NK-92 treated with Interleukin-12 subunit alpha and Interleukin-12 subunit beta, amount 100 ng/mL, for 24 hours (cell line): ENCODE measurements around the gene RPS8.
"Not testable (repeated sequence)": the region's sequence is repeated elsewhere in the genome, so short reads cannot be mapped to it uniquely, and the experiment has no call there.

Source experiments
- DNase-seq: peaks from one replicate; lab custom pipeline; 2025; lab: John Stamatoyannopoulos, UW

Gene RPS8

DNA sequence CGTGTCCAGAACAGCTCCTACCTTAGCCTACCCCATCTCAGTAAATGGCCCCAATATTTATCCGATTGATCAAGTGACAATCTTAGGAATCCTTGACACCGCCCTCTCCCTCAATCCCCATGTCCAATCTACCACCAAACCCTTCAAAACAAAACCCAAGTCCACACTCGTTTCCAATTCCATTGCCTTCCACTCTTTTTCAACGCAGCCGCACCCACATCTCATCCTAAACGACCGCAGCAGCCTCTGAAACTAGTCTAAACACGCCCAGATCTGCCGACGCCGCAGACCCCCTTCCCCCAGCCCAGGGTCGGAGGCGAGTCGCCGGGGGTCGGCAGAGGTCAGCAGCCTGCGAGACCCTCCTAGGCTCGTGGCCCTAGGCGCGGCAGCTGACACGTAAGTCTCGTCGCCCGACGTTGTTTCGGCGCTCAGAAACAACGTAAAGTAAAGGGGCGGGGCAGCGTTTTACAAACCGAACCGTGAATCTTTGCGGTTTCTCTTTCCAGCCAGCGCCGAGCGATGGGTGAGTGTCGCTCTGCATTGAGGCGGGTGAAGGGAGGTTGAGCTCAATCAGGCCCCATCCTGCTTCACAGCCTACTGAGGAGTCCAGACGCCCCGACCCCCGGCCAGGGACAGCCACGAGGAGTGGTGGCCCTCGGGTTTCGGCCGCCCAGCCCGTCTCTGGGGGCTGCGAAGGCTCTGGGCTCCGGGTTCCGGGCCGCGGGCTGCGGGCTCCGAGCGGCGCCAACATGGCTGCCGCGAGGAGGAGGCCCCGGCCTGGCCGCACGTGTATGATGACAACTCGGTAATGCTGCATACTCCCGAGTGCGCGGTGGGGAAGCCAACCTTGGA is at the start of gene RPS8:
Gene RPS8 (plus strand): TSS at position 463 of the 852 bp plus-strand sequence. CDS start 57 bp downstream, at position 520.
- peak; percentile 84 for DNase-seq

DNA sequence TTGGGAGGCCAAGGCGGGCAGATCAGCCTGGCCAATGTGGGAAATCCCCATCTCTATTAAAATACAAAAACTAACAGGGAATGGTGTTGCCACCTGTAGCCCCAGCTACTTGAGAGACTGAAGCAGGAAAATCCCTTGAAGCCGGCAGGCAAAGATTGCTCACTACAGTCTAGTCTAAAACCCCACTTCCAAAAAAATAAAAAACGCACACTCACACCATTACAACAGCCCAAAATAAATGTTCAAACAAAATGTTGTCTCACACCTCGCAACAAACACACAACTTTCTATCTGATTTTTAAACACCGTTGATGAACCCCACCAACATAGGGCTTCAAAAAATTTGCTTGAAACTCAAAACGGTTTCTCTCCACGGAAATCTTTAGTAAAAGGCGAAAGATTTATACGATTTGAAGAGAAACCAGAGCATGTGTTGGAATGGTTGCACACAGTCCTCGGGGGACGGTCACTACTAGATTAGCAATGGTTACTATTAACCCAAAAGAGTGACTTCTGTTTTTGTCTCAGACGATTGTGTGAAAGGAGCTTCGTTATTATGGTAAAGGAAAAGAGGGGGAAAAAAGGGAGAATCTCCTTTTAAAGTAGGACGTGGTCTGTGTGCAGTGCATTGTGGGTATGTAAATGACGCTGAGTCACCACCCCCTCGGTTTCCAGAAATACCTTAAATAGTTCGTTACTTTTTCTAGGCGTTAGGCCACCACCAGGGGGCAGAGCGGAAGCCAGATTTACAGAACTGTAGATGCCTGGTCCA is 44.4 kb upstream of the RPS8 start, which contains the start of gene RNU5D-1:
Gene RNU5D-1 (minus strand): TSS at position 430 of the 772 bp plus-strand sequence.
- peak; percentile 90 for DNase-seq

DNA sequence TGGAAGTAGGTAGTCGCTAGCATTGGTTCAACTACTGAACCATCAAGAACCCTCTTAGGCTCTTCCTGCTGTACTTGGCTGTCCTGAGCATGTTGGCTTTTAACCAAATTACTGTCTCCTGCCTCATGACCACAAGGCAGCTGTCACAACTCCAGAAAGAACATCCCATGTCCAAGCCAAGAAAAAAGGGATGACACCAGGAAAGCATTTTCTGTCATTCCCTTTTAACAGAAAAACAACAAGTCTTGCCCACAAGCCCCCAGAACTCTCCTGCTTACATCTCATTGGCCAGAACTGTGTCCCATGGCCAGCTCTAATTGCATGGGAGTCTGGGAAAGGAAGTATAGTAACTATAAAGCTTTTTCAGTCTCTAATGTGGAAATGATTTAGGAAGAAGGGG is 42.0 kb upstream of the RPS8 start:
- DNase-seq, result no peak

DNA sequence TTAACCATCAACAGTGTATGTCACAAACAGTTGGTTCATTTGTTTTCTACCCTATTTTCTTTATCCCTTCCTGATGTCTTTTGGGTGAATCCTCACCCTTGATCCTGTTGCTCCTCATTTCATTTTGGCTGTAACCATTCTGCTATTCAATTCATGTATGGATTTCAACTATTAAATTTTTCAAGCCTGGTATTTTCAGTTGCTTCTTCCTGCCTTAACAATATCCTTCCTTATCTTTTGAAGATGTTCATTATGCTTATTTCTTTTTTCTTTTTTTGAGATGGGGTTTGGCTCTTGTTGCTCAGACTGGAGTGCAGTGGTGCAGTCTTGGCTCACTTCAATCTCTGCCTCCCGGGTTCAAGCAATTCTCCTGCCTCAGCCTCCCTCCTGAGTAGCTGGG is 41.6 kb upstream of the RPS8 start:
- DNase-seq, result no peak

DNA sequence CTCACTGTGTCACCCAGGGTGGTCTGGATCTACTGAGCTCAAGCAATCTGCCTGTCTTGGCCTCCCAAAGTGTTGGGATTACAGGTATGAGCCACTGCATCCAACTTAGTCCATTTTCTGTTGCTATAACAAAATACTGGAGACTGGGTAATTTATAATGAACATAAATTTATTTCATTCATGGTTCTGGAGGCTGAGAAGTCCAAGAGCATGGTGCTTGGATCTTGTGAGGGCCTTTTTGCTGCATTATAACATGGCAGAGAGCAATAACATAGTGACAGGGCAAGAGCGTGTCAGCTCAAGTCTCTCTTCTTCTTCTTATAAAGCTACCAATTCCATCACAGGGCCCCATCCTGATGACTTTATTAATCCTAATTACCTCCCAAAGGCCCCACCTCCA is 39.3 kb upstream of the RPS8 start:
- DNase-seq, result no peak

DNA sequence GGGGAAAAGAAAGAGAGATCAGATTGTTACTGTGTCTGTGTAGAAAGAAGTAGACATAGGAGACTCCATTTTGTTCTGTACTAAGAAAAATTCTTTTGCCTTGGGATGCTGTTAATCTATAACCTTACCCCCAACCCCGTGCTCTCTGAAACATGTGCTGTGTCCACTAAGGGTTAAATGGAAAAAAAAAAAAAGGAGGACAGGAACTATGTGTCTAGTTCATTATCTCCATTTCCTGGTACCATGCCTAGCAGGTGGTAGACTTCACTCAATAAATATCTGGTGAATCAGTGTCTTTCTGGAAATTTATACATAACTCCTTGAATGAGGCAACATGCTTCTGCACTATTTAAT is 36.4 kb upstream of the RPS8 start:
- not testable (repeated sequence) for DNase-seq

DNA sequence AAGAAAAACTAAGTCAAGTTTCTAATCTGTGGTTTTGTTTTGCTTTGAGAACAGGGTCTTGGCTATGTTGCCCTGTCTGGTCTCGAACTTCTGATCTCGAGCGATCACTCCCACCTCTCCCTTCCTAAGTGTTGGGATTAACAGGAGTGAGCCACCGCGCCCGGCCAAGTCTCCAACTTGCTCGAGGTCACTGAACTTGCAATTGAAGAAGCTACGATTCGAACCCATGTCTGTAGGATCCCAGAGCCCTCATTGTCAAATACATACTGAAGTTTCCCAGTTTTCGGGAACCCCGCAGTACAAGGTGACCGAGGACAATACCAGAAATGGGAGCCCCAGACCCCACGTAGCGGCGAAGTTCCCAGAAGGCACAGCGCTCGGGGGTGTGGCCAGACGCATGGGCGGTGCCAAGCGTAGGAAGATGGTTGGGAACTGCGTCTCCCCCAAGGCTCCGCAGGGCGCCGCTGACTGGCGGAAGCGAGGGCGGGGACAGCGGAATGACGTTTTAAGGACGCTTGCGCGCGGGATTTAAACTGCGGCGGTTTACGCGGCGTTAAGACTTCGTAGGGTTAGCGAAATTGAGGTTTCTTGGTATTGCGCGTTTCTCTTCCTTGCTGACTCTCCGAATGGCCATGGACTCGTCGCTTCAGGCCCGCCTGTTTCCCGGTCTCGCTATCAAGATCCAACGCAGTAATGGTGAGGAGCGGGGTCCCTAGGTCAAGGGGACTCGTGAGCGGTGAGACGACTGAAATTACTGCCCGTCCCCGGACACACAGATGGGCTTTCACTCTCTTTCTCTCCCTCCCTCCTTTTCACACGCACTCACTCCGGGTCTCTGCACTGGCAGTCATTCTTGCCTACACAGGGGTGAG is 35.8 kb upstream of the RPS8 start, which contains the start of gene KIF2C:
Gene KIF2C (plus strand): TSS at position 531 of the 872 bp plus-strand sequence. CDS start 96 bp downstream, at position 627.
- peak; percentile 96 for DNase-seq

DNA sequence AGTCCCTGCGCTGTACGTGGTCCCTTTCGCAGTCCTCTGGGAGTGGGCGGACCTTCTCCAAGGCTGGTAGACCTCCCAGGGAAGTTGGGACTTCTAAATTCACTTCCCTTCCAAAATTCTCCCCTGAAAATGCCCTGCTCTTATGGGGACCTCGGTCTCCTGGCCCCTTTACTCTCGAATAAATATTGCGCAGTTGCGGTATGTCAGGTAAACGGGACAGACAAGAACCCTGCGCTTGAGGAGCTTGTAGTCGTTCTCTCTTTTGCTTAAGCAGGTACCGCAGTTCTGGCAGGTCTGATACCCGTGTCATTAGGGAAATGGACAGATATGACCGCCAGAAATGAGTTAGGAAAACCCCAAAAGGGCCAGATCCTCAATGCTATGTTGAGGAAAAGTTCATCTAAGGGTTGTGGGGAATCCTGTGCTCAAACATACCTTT is 35.1 kb upstream of the RPS8 start:
- DNase-seq, result no peak

DNA sequence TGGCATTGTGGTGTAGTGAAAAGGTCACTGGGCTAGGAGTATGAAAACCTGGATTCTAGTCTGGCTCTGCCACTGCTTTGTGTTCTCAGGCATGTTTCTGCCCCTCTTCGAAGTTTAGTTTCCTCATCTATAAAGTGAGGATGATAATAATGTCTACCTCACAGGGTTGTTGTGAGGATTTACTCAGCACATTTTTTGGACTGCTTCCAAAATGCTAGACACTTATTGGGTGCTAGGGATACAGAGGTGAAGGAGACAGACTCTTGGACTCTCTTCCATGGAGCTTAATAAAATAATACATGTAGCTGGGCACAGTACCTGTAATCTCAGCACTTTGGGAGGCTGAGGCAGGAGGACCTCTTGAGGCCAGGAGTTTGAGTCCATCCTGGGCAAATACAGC is 32.1 kb upstream of the RPS8 start:
- DNase-seq, result no peak

DNA sequence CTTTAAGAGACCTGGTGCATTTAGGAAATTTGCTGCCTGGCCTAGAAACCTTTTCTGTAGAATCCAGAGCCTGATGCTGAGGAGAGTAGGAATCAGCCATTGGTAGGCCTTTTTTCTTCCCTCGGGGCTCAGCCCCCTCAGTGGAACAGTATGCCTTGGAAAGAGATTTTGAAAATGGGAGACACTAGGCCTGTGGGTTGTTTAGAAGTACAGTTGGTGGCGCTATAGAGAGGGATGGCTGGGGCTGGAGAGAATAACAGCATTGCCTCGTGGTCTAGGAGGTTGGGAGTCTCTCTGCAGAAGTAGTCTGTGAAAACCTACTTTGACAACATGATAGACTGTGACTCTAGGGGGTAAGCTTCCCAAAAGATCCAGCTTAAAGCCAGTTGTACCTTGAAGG is 27.5 kb upstream of the RPS8 start:
- no peak for DNase-seq

DNA sequence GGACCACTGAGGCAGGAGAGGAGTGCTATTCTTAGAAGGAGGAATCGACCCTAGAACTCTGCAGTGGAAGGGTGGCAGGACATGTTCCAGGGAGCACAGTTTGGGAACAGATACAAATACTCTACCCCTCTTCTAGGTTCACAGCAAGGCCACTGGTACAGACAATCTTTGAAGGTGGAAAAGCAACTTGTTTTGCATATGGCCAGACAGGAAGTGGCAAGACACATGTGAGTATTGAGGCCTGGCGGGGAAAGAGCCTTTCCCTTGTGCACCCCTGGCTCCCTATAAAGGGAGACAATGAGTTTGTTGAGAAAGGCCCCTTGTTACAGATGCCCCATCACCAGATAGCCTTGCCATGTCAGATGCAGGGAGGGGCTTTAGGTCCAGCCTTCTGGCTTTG is 17.9 kb upstream of the RPS8 start:
- DNase-seq, result no peak

DNA sequence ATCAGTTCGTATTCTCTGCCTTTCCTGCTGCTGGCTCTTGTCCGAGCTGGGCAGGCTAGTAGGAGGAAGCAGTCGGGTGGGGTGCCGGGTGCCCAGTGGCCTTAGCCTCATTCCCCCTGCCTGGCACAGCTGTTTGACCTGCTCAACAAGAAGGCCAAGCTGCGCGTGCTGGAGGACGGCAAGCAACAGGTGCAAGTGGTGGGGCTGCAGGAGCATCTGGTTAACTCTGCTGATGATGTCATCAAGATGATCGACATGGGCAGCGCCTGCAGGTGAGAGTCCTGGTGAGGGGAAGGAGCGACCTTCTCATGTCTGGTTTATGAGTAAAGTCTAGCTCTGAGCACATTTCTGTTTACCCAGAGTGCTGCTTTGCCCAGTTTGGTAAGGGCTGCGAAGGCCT is 16.3 kb upstream of the RPS8 start:
- DNase-seq, result no peak

DNA sequence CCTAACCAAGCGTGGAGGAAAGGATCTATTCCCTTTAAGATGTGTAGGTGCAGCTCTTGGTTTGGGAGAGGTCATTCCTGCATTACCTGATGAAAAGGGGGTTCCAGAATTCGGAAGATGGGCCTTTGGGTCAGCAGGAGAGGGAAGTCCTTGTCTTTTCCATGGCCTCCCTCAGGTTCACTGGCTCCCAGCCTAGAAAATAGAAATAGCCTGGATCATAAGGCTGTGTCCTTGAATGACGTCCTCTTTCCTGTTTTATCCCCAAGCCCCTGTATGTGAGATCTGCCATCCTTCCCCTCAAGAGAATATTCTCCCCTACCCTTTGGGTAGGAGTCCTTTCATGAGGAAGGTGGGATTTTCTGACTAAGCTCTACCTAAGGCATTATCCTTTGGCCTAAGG is 14.5 kb upstream of the RPS8 start:
- no peak for DNase-seq

DNA sequence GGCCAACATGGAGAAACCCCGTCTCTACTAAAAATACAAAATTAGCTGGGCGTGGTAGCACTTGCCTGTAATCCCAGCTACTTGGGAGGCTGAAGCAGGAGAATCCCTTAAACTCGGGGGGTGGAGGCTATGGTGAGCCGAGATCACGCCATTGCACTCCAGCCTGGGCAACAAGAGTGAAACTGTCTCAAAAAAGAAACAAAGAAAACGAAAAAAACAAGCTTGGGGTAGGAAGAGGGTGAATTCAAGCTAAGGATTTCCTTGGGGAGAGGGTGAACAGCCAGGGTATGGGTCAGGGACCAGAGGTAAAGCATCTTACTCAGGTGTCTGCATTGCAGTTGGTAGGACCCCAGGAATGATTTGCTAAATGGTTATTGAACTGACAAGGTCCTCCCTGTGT is 8.9 kb upstream of the RPS8 start:
- not testable (repeated sequence) for DNase-seq

DNA sequence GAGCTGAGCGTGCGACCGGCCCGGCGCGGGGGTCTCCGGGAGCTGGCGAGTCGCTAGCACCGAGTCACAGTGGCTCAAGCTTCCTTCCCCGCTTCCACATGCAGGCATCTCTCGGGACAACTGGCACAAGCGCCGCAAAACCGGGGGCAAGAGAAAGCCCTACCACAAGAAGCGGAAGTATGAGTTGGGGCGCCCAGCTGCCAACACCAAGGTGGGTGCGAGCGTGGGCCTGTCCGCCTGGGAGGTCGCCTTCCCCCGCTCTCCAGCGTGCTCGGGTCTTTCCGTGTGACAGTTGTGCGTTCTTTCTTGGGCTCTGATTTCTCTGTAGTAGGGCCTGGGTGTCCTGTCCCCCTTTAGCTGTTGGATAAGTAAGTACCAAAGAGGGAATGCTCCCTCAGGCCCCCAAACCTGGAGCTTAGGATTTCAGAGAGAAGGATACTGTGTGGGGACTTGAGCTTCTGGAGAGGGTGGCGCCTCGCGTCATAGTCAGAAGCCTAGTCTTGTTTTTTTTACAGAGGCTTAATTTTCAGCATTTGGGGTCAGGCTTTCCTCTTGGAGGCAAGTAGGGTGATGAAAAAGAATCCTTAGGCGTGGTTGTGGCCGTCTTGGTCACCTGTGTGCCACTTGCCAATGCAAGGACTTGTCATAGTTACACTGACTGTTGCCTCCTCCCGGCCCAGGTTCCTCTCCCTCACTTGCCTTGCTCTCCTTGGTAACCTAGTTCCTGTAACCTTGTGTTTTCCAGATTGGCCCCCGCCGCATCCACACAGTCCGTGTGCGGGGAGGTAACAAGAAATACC is 790 bp downstream of the RPS8 start:
- DNase-seq, result peak; percentile 51

DNA sequence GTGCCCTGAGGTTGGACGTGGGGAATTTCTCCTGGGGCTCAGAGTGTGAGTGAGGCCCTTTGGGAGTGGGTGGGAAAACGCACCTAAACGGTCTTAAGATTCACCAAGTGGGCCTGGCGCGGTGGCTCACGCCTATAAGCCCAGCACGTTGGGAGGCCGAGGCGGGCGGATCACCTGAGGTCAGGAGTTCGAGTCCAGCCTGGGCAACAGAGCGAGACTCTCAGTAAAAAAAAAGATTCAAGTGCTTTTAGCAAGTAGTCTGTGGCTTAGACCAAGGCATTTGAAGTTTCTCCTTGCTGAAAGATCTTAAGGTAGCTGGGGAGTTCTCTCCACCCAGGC is 1.4 kb downstream of the RPS8 start:
- DNase-seq, result no peak

DNA sequence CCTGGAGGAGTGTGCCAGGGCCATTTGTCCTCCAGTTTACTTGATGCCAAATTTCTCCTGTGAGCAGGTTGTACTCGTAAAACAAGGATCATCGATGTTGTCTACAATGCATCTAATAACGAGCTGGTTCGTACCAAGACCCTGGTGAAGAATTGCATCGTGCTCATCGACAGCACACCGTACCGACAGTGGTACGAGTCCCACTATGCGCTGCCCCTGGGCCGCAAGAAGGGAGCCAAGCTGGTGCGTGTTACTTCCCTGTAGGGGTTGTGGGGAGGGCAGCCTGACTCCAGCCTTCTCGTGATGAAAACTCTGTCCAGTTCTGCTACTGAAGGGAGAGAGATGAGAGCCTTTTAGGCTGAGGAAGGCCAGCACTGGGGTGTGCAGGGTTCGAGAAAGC is 2.2 kb downstream of the RPS8 start:
- no peak for DNase-seq

DNA sequence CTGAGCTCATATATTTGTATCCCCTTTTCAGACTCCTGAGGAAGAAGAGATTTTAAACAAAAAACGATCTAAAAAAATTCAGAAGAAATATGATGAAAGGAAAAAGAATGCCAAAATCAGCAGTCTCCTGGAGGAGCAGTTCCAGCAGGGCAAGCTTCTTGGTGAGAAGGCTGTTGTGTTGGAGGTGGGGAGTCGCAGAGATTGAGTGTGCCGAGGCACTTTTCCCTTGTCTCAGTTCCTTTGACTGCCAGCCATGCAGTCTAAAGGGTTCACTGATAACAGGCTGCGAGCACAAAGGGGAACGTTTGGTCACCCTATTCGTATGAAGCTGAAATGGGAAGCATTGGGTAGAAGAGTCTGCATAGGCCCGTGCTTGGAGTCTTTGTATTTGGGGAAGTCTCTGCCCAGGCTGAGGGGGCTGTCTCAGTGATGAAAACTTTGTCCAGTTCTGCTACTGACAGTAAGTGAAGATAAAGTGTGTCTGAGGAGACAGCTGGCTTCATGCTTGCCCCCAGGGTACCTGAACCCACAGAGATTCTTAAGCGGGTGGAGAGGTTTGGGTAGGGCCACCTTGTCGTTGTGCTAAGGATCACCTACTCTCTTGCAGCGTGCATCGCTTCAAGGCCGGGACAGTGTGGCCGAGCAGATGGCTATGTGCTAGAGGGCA is 2.8 kb downstream of the RPS8 start:
- no peak for DNase-seq

DNA sequence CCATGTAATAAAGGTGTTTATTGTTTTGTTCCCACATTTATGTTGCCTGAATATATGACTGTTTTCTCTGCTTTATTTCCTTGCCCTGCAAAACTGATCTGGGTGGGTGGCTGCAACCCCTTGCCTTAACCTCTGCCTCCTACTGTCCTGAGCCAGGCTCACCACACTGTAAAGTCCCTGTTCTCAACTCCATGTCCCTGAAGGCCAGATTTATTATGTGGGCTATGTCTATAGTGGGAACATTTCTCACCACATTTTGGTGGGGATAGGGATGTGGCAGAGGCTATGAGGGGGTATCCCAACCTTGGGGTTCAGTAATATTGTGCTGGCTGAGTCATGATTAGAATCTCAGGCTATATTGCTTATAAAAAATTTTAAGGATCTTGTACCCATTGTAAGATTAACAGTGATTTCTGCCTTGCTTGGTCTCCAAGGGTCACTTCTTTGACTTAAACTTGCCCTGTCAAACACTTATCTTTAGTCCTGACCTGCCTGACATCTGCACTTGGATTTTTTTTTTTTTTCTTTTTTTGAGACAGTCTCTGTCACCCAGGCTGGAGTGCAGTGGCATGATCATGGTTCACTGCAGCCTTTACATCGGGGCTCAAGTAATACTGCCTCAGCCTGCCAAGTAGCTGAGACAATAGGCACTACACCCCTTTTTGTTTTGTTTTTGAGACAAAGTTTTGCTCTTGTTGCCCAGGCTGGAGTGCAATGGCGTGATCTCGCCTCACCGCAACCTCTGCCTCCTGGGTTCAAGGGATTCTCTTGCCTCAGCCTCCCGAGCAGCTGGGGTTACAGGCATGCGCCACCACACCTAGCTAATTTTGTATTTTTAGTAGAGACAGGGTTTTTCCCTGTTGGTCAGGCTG is 3.6 kb downstream of the RPS8 start:
- no peak for DNase-seq

DNA sequence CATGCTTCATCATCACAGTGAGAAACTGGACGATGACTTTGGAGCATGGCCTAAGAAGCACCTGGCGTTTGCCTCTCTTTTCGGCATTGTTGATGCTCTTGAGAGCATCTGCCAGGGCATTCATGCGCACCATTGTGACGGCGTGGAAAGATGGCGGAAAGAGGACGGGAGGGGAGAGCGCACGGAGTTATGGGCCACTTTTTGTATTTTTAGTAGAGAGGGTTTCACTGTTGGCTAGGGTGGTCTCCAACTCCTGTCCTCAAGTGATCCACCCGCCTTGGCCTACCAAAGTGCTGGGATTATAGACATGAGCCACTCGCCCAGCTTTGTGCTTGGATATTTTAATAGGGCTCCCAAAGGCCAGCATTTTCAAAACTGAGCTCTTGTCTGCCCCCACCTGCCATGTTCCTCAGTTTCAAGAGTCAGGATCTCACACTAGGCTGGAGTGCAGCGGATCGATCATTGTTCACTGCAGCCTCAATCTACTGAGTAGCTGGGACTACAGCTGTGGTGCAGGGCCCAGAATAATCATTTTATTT is 5.3 kb downstream of the RPS8 start:
- no peak for DNase-seq
